K562 (cell line): ENCODE results near the gene XBP1. TPM values are rescaled to one million over a fixed set of nuclear protein-coding genes. Genes with fewer than 3 reads are reported as not detected.

Experiments used
- BRF1 ChIP-seq: IDR thresholded peaks from 3 replicates; pipeline ENCODE4 v1.6.1; 2011; ENCODE audit warnings: borderline replicate concordance, mild to moderate bottlenecking; ENCODE audit not compliant: insufficient read length; ENCODE audit errors: extremely low read depth
- ELK1 ChIP-seq: sonication (generic); formaldehyde crosslinking; IDR thresholded peaks from 2 replicates; pipeline ENCODE4 v1.8.1; 2022; ENCODE audit warnings: missing genetic modification reagents
- FIP1L1 ChIP-seq: fragments of 200-400 bp; formaldehyde crosslinking; IDR thresholded peaks from 2 replicates; pipeline ENCODE4 v1.6.1; 2018; ENCODE audit warnings: mild to moderate bottlenecking, low read depth, low read length; ENCODE audit not compliant: poor library complexity, severe bottlenecking
- HMG20A ChIP-seq: fragments of 450-650 bp; formaldehyde crosslinking; conservative IDR thresholded peaks from 2 replicates; pipeline ENCODE4 v1.4.0; 2020; ENCODE audit warnings: mild to moderate bottlenecking, mixed read lengths
- KDM2B ChIP-seq: fragments of 250-450 bp; sonication (Bioruptor Pico); IDR thresholded peaks from 2 replicates; pipeline ENCODE4 v1.8.0; 2021; ENCODE audit warnings: mild to moderate bottlenecking, moderate library complexity
- NR2C2 ChIP-seq, 2 experiments: fragments of 200-800 bp in 1 of 2; sonication (Bioruptor generic) in 1 of 2; sonication (generic) in 1 of 2; formaldehyde crosslinking in 1 of 2; IDR thresholded peaks; 2 replicates each; pipeline versions ENCODE4 v1.6.1 to v1.8.0; 2016 to 2022; ENCODE audit warnings: mild to moderate bottlenecking in 1 of 2, missing compliant biosample characterization in 1 of 2, missing genetic modification characterization in 1 of 2, missing genetic modification reagents in 1 of 2
- PHF21A ChIP-seq: fragments of 450-650 bp; IDR thresholded peaks from 2 replicates; pipeline ENCODE4 v1.6.1; 2017; ENCODE audit warnings: low read depth, borderline replicate concordance
- POLR2B ChIP-seq: fragments of 450-650 bp; IDR thresholded peaks from 2 replicates; pipeline ENCODE4 v1.6.1; 2018; ENCODE audit warnings: low read depth; ENCODE audit not compliant: partially characterized antibody
- PRMT5 ChIP-seq: sonication (generic); formaldehyde crosslinking; IDR thresholded peaks from 2 replicates; pipeline ENCODE4 v1.5.0; 2020; ENCODE audit warnings: missing genetic modification reagents
- RFX1 ChIP-seq: fragments of 450-650 bp; IDR thresholded peaks from 2 replicates; pipeline ENCODE4 v1.6.1; 2016; ENCODE audit warnings: mild to moderate bottlenecking, moderate library complexity
- TARDBP ChIP-seq: fragments of 450-650 bp; IDR thresholded peaks from 2 replicates; pipeline ENCODE4 v1.6.1; 2016
- polyA plus RNA-seq, 8 experiments: library from polyadenylated mRNA; depleted of rRNA in 4 of 8; stranded (reverse) in 5 of 8; unstranded in 3 of 8; fragments of >200 nt; fragmentation: Nextera tagmentation in 2 of 8; fragmentation: Illumina TruSeq in 1 of 8; extraction: Ambion mirVana in 2 of 8; extraction: Trizol in 1 of 8; gene quantifications; 2 replicates each; pipeline versions ENCODE4 v1.2.1 to v1.2.3, GENCODE V29; 2011 to 2014; ENCODE audit warnings: inconsistent platforms in 1 of 8, missing spikeins in 1 of 8
- total RNA-seq, 7 experiments: library from RNA; depleted of rRNA in 6 of 7; stranded (reverse); fragments of >200 nt in 6 of 7; fragmentation: Illumina TruSeq in 2 of 7; extraction: Trizol in 2 of 7; gene quantifications; 2 replicates each; pipeline versions ENCODE4 v1.2.1 to v1.2.3, GENCODE V29; 2011 to 2021; ENCODE audit warnings: low replicate concordance in 1 of 7
- TF ChIP-seq, protein P1 (sequence below): fragments of 450-650 bp; IDR thresholded peaks from 2 replicates; pipeline ENCODE4 v1.6.1; 2017; ENCODE audit warnings: mild to moderate bottlenecking, moderate library complexity
- TF ChIP-seq, protein P2 (sequence below): fragments of 450-650 bp; formaldehyde crosslinking; IDR thresholded peaks from 2 replicates; pipeline ENCODE4 v1.4.0; 2020; ENCODE audit warnings: mild to moderate bottlenecking, mixed read lengths
- TF ChIP-seq, protein P3 (sequence below), 2 experiments: fragments of 450-650 bp; IDR thresholded peaks; 2 replicates each; pipeline ENCODE4 v1.6.1; 2018; ENCODE audit warnings: mild to moderate bottlenecking in 2 of 2, low read depth in 1 of 2; ENCODE audit not compliant: partially characterized antibody in 2 of 2

XBP1 gene
- total and polyA plus RNA-seq, 9 of the 15 experiments (the other 6 are each of a cell fraction or from before 2014, with no cell fraction given) = 25.0 to 218 (median 94.6) TPM

- TF ChIP-seq NR2C2 (CRISPR knock-in tag; IDR thresholded peaks at IDR 0.05) (0 out of 2 replicates have a peak, but pooled peaks have one; percentile 9), NR2C2 (tag; IDR thresholded peaks at IDR 0.05) (peak; percentile 37; the same call in 1 of the 2 replicates), PRMT5 (CRISPR knock-in tag) (no peak), ELK1 (CRISPR knock-in tag) (no peak), TARDBP (no peak), KDM2B (no peak), POLR2B (peak; percentile 76), PHF21A (no peak), RFX1 (no peak; the same call in 1 of the 2 replicates), HMG20A (CRISPR knock-in tag) (no peak), BRF1 (no peak), FIP1L1 (no peak)
- TF ChIP-seq, protein P1, sequence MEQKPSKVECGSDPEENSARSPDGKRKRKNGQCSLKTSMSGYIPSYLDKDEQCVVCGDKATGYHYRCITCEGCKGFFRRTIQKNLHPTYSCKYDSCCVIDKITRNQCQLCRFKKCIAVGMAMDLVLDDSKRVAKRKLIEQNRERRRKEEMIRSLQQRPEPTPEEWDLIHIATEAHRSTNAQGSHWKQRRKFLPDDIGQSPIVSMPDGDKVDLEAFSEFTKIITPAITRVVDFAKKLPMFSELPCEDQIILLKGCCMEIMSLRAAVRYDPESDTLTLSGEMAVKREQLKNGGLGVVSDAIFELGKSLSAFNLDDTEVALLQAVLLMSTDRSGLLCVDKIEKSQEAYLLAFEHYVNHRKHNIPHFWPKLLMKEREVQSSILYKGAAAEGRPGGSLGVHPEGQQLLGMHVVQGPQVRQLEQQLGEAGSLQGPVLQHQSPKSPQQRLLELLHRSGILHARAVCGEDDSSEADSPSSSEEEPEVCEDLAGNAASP = no peak
- TF ChIP-seq, protein P2, sequence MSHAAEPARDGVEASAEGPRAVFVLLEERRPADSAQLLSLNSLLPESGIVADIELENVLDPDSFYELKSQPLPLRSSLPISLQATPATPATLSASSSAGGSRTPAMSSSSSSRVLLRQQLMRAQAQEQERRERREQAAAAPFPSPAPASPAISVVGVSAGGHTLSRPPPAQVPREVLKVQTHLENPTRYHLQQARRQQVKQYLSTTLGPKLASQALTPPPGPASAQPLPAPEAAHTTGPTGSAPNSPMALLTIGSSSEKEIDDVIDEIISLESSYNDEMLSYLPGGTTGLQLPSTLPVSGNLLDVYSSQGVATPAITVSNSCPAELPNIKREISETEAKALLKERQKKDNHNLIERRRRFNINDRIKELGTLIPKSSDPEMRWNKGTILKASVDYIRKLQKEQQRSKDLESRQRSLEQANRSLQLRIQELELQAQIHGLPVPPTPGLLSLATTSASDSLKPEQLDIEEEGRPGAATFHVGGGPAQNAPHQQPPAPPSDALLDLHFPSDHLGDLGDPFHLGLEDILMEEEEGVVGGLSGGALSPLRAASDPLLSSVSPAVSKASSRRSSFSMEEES (CRISPR knock-in tag) = no peak
- TF ChIP-seq, protein P3, sequence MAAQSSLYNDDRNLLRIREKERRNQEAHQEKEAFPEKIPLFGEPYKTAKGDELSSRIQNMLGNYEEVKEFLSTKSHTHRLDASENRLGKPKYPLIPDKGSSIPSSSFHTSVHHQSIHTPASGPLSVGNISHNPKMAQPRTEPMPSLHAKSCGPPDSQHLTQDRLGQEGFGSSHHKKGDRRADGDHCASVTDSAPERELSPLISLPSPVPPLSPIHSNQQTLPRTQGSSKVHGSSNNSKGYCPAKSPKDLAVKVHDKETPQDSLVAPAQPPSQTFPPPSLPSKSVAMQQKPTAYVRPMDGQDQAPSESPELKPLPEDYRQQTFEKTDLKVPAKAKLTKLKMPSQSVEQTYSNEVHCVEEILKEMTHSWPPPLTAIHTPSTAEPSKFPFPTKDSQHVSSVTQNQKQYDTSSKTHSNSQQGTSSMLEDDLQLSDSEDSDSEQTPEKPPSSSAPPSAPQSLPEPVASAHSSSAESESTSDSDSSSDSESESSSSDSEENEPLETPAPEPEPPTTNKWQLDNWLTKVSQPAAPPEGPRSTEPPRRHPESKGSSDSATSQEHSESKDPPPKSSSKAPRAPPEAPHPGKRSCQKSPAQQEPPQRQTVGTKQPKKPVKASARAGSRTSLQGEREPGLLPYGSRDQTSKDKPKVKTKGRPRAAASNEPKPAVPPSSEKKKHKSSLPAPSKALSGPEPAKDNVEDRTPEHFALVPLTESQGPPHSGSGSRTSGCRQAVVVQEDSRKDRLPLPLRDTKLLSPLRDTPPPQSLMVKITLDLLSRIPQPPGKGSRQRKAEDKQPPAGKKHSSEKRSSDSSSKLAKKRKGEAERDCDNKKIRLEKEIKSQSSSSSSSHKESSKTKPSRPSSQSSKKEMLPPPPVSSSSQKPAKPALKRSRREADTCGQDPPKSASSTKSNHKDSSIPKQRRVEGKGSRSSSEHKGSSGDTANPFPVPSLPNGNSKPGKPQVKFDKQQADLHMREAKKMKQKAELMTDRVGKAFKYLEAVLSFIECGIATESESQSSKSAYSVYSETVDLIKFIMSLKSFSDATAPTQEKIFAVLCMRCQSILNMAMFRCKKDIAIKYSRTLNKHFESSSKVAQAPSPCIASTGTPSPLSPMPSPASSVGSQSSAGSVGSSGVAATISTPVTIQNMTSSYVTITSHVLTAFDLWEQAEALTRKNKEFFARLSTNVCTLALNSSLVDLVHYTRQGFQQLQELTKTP (IDR thresholded peaks at IDR 0.05; ENCODE audit: low read depth in 1 of 2, partially characterized antibody in 2 of 2) = peak; percentile 47 to 48
Observed at GRCh38 chr22:28800308-28801041, at the start of gene XBP1 (continued).
